Mesenchymal stem cell (in vitro differentiated cells and primary cell): ENCODE results near the gene ZACN.
A peak's percentile ranks its signal among the peaks of the same experiment; 100 is the strongest.

Experiments used
- DNase-seq: peaks from one replicate; pipeline ENCODE4 v3.0.0-alpha.2; 2013
- H2AFZ ChIP-seq: one replicate; pipeline ENCODE4 v1.6.1; 2013; ENCODE audit warnings: low read depth, mild to moderate bottlenecking, control low read depth, inconsistent platforms, low read length, moderate library complexity
- H2AK5ac ChIP-seq: 2 replicates; pipeline ENCODE4 v1.6.1; 2013; ENCODE audit warnings: low read length, moderate library complexity, mild to moderate bottlenecking, inconsistent platforms; ENCODE audit not compliant: severe bottlenecking
- H2BK120ac ChIP-seq: one replicate; pipeline ENCODE4 v1.6.1; 2013; ENCODE audit warnings: low read depth, mild to moderate bottlenecking, inconsistent platforms, low read length, moderate library complexity
- H2BK12ac ChIP-seq, 2 experiments: one replicate each; pipeline ENCODE4 v1.6.1; 2013; ENCODE audit warnings: inconsistent platforms in 2 of 2, low read length in 2 of 2, mild to moderate bottlenecking in 2 of 2, moderate library complexity in 2 of 2, control low read depth in 1 of 2
- H2BK15ac ChIP-seq: one replicate; pipeline ENCODE4 v1.6.1; 2013; ENCODE audit warnings: mild to moderate bottlenecking, low read depth, inconsistent platforms; ENCODE audit not compliant: poor library complexity, severe bottlenecking
- H2BK5ac ChIP-seq: 2 replicates; pipeline ENCODE4 v1.6.1; 2013; ENCODE audit warnings: low read depth, mild to moderate bottlenecking, low read length, control low read depth, inconsistent platforms; ENCODE audit not compliant: poor library complexity, severe bottlenecking
- H3K14ac ChIP-seq, 2 experiments: one replicate each; pipeline ENCODE4 v1.6.1; 2013; ENCODE audit warnings: inconsistent platforms in 2 of 2, low read length in 2 of 2, control low read depth in 1 of 2, mild to moderate bottlenecking in 1 of 2, moderate library complexity in 1 of 2
- H3K18ac ChIP-seq, 2 experiments: one replicate each; pipeline ENCODE4 v1.6.1; 2013; ENCODE audit warnings: inconsistent platforms in 2 of 2, low read length in 2 of 2, control low read depth in 1 of 2, low read depth in 1 of 2, mild to moderate bottlenecking in 1 of 2
- H3K23ac ChIP-seq, 2 experiments: one replicate each; pipeline ENCODE4 v1.6.1; 2013; ENCODE audit warnings: inconsistent platforms in 2 of 2, low read length in 2 of 2, mild to moderate bottlenecking in 2 of 2, moderate library complexity in 2 of 2, control low read depth in 1 of 2
- H3K27ac ChIP-seq: 2 replicates; pipeline ENCODE4 v1.5.1; 2013; ENCODE audit warnings: mild to moderate bottlenecking, moderate library complexity, low read length, control low read depth, inconsistent platforms; ENCODE audit not compliant: poor library complexity, severe bottlenecking
- H3K27me3 ChIP-seq, 2 experiments: 2 replicates each; pipeline versions ENCODE4 v1.6.1 to v1.7.0; 2013; ENCODE audit warnings: low read length in 2 of 2, mild to moderate bottlenecking in 2 of 2, moderate library complexity in 2 of 2, control low read depth in 1 of 2, inconsistent platforms in 1 of 2; ENCODE audit not compliant: control insufficient read depth in 1 of 2, insufficient read depth in 1 of 2
- H3K36me3 ChIP-seq, 2 experiments: 2 replicates each; pipeline versions ENCODE4 v1.6.1 to v1.7.0; 2013; ENCODE audit warnings: low read length in 2 of 2, control low read depth in 1 of 2, inconsistent platforms in 1 of 2, low read depth in 1 of 2, mild to moderate bottlenecking in 1 of 2; ENCODE audit not compliant: insufficient read depth in 2 of 2, control insufficient read depth in 1 of 2
- H3K4ac ChIP-seq, 2 experiments: one replicate each; pipeline ENCODE4 v1.6.1; 2013; ENCODE audit warnings: inconsistent platforms in 2 of 2, low read length in 2 of 2, mild to moderate bottlenecking in 2 of 2, moderate library complexity in 2 of 2, control low read depth in 1 of 2, low read depth in 1 of 2
- H3K4me1 ChIP-seq: 2 replicates; pipeline ENCODE4 v1.6.1; 2013; ENCODE audit warnings: low read depth, low read length, control low read depth; ENCODE audit not compliant: control insufficient read depth, insufficient read depth
- H3K4me2 ChIP-seq: 2 replicates; pipeline ENCODE4 v1.6.1; 2013; ENCODE audit warnings: low read length, mild to moderate bottlenecking, inconsistent platforms; ENCODE audit not compliant: poor library complexity, severe bottlenecking
- H3K4me3 ChIP-seq, 2 experiments: 2 replicates each; pipeline versions ENCODE4 v1.5.1 to v1.7.0; 2013; ENCODE audit warnings: low read length in 2 of 2, mild to moderate bottlenecking in 2 of 2, control low read depth in 1 of 2, low read depth in 1 of 2; ENCODE audit not compliant: insufficient read depth in 1 of 2
- H3K79me1 ChIP-seq: replicated peaks from 2 replicates; pipeline ENCODE4 v1.6.1; 2013; ENCODE audit warnings: mild to moderate bottlenecking, control low read depth, low read length, inconsistent platforms; ENCODE audit not compliant: poor library complexity, severe bottlenecking
- H3K9ac ChIP-seq: 2 replicates; pipeline ENCODE4 v1.7.0; 2013; ENCODE audit warnings: mild to moderate bottlenecking, low read length, moderate library complexity
- H3K9me3 ChIP-seq: 2 replicates; pipeline ENCODE4 v1.7.0; 2013; ENCODE audit warnings: mild to moderate bottlenecking, low read length; ENCODE audit not compliant: control insufficient read depth
- H4K8ac ChIP-seq: one replicate; pipeline ENCODE4 v1.6.1; 2013; ENCODE audit warnings: inconsistent platforms, mild to moderate bottlenecking, low read length, moderate library complexity
- H4K91ac ChIP-seq: one replicate; pipeline ENCODE4 v1.6.1; 2013; ENCODE audit warnings: mild to moderate bottlenecking, low read length, inconsistent platforms
- WGBS: methylation state at CpG from one replicate; pipeline ENCODE4 v1.1.7; 2013; ENCODE audit warnings: mixed read lengths; 5-methylcytosine and 5-hydroxymethylcytosine counted together

ZACN gene

DNA sequence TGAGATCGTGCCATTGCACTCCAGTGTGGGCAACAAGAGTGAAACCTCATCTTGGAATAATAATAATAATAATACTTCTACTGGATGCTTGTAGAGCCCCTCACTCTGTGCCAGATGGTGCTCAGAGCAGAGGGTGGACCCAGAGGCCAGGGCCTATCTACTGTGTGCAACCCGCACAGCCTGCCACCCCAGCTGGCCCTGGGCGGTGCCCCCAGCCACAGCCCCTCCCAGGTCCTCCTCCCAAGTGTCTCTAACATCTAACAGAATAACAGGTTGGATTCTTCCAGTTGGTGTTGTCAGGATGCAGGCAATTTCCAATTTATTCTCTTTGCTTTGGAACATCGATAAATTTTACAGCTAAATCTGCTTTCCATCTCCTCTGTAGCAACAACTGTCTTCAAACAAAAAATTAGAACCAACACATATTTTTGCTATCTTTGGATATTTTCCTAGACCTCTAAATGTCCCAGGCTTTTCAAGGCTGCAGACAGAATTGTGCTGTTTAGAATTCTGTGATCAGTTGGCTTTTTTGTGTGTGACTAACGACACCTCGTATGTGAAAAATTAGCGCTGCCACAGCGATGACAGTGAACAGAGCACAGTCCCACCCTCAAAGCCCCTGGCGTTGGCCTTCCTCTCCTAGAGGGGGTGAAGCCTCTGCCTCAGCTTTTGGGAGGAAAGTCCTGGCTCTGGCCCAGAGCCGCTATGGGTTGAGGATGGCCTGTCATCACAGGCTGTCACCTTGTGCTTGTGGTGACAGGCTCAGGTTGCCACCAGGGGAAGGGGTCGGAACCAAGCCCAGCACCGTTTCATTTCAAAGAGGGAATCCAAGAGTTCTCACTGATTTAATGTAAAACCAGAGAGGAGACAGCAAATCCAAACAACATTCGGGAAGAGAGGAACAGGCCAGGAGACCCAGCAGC, 44.3 kb upstream of the ZACN start:
- H2BK120ac ChIP-seq: no peak overlapping the region
- no peak overlapping the region for H3K4me3 ChIP-seq
- peak overlapping the region; percentile 12 for H2AK5ac ChIP-seq
- H3K27ac ChIP-seq: no peak overlapping the region
- H2BK5ac ChIP-seq: no peak overlapping the region
- H3K23ac ChIP-seq: no peak overlapping the region
- H3K9ac ChIP-seq: no peak overlapping the region
- H3K14ac ChIP-seq: no peak overlapping the region
- peaks cover 13 to 18% of the 10 kb centered on the region in 2 experiments for H3K36me3 ChIP-seq
- no peaks in the 10 kb centered on the region for H3K79me1 ChIP-seq
- H3K9me3 ChIP-seq: no peaks in the 10 kb centered on the region
- H3K4me1 ChIP-seq: peaks cover 14% of the 10 kb centered on the region
- H4K91ac ChIP-seq: peak overlapping the region; percentile 61
- no peaks in the 10 kb centered on the region for H3K27me3 ChIP-seq
- H4K8ac ChIP-seq: no peak overlapping the region
- H2BK12ac ChIP-seq: no peak overlapping the region
- no peak for DNase-seq
- no peak overlapping the region for H2BK15ac ChIP-seq
- H3K4ac ChIP-seq: no peak overlapping the region
- 82% methylated on average over 12 of the region's 13 CpGs for WGBS
- no peak overlapping the region for H3K4me2 ChIP-seq
- no peak overlapping the region for H3K18ac ChIP-seq
- H2AFZ ChIP-seq: no peak overlapping the region

DNA sequence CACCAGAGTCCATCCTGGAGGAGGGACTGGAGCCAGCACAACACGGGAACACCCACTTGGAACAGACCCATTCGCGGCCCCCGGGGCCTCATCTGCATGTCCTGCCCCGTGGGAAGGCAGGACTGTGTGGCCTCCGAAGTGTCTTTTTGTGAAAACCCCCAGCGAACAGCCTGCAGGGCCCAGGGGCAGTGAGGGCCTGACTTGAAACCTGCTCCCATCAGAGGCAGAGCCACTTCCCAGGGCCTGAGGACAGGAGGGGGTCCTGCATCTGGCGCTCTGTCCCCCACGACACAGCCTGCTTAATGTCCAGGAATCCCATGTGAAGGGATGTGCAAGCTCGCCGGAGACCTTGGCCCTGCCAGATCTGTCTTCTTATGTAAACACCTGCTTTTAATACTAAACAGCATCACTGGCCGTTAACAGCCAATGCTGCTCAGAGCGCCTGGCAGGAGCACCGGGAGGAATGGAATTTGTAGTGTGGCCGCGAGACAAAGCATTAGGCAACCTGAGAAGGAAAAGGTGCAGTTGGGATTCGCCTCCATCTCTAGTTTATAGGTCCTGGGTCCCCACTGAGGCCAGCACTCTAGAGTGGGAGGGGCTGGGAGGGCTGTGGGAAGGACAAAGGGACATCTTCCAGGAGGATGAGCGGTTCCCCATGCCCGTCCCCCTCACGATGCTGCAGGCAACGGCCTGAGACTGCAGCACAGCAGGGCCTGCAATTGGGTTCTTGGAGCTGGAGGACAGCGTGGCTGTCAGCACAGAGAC, 42.3 kb upstream of the ZACN start:
- peak overlapping the region; percentile 15 for H3K27ac ChIP-seq
- H2BK120ac ChIP-seq: no peak overlapping the region
- DNase-seq: no peak
- H3K14ac ChIP-seq: no peak overlapping the region
- H3K4me1 ChIP-seq: peaks cover 21% of the 10 kb centered on the region
- no peak overlapping the region for H3K4me3 ChIP-seq
- no peak overlapping the region for H2BK15ac ChIP-seq
- WGBS: 60% methylated on average over 22 of the region's 22 CpGs
- H3K36me3 ChIP-seq: peaks cover 29 to 38% of the 10 kb centered on the region in 2 experiments
- H4K8ac ChIP-seq: peak overlapping the region; percentile 7
- H3K27me3 ChIP-seq: no peaks in the 10 kb centered on the region
- H4K91ac ChIP-seq: no peak overlapping the region
- H2BK12ac ChIP-seq: no peak overlapping the region
- H3K23ac ChIP-seq: no peak overlapping the region
- peaks cover 5% of the 10 kb centered on the region for H3K79me1 ChIP-seq
- H3K4me2 ChIP-seq: no peak overlapping the region
- no peak overlapping the region for H3K4ac ChIP-seq
- H2AK5ac ChIP-seq: peak overlapping the region; percentile 92
- no peak overlapping the region for H3K9ac ChIP-seq
- H3K9me3 ChIP-seq: no peaks in the 10 kb centered on the region
- H3K18ac ChIP-seq: peak overlapping the region in 1 of 2 experiments; percentile 14
- no peak overlapping the region for H2BK5ac ChIP-seq
- H2AFZ ChIP-seq: no peak overlapping the region

DNA sequence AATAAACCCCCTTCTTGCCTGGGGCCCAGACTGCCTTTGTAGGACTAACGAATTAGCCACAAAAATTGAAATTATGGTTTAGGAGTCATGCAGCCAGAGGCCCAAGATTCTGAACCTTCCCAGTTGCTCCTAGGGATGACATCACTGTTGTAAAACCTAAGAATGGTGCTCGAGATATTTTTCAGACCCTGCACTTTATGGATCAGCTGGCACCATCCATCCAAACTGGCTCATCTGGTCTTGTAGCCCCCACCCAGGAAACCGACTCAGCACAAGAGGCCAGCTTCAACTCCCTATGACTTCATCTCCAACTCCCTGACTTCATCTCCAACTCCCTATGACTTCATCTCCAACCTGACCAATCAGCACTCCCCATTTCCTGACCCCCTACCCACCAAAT, 40.9 kb upstream of the ZACN start:
- no peak overlapping the region for H3K18ac ChIP-seq
- no peak overlapping the region for H2AFZ ChIP-seq
- H3K27ac ChIP-seq: peak overlapping the region; percentile 50
- H3K9me3 ChIP-seq: no peaks in the 10 kb centered on the region
- no peaks in the 10 kb centered on the region for H3K27me3 ChIP-seq
- peaks cover 10% of the 10 kb centered on the region for H3K79me1 ChIP-seq
- peaks cover 21% of the 10 kb centered on the region for H3K4me1 ChIP-seq
- H3K9ac ChIP-seq: no peak overlapping the region
- peaks cover 41 to 50% of the 10 kb centered on the region in 2 experiments for H3K36me3 ChIP-seq
- no peak overlapping the region for H3K23ac ChIP-seq
- H2BK15ac ChIP-seq: no peak overlapping the region
- H3K4ac ChIP-seq: no peak overlapping the region
- no peak overlapping the region for H3K4me2 ChIP-seq
- H2BK120ac ChIP-seq: no peak overlapping the region
- H2BK12ac ChIP-seq: no peak overlapping the region
- H3K4me3 ChIP-seq: no peak overlapping the region
- no peak for DNase-seq
- no peak overlapping the region for H3K14ac ChIP-seq
- H2BK5ac ChIP-seq: no peak overlapping the region
- no peak overlapping the region for H4K91ac ChIP-seq
- H4K8ac ChIP-seq: no peak overlapping the region
- H2AK5ac ChIP-seq: peak overlapping the region; percentile 16
- WGBS: 84% methylated on average over 3 of the region's 3 CpGs

- no peaks in the 10 kb centered on the region for H3K27me3 ChIP-seq
- no peaks in the 10 kb centered on the region for H3K9me3 ChIP-seq
- no peak overlapping the region for H3K9ac ChIP-seq
- H2BK15ac ChIP-seq: no peak overlapping the region
- 75% methylated on average over 6 of the region's 6 CpGs for WGBS
- peaks cover 16% of the 10 kb centered on the region for H3K79me1 ChIP-seq
- H3K4ac ChIP-seq: no peak overlapping the region
- no peak overlapping the region for H3K14ac ChIP-seq
- H3K4me1 ChIP-seq: peaks cover 21% of the 10 kb centered on the region
- H3K4me3 ChIP-seq: no peak overlapping the region
- H3K23ac ChIP-seq: no peak overlapping the region
- H2AK5ac ChIP-seq: no peak overlapping the region
- no peak overlapping the region for H2BK5ac ChIP-seq
- peak overlapping the region; percentile 40 for H3K27ac ChIP-seq
- no peak overlapping the region for H2BK12ac ChIP-seq
- DNase-seq: peak; percentile 3
- H4K8ac ChIP-seq: no peak overlapping the region
- H3K4me2 ChIP-seq: no peak overlapping the region
- no peak overlapping the region for H3K18ac ChIP-seq
- no peak overlapping the region for H2AFZ ChIP-seq
- peaks cover 52 to 60% of the 10 kb centered on the region in 2 experiments for H3K36me3 ChIP-seq
- H2BK120ac ChIP-seq: no peak overlapping the region
- H4K91ac ChIP-seq: no peak overlapping the region
Measured at GRCh38 chr17:76039121-76039520, 39.9 kb upstream of the ZACN start.
